DND-41 (cell line): Measurements from ENCODE around the gene ATAD3B.

ENCODE experiments used
- ATAC-seq: fragments of 200-7000 bp; cut with Tn5 transposase; 3 replicates; pipeline ENCODE4 v1.9.1; 2021; ENCODE audit warnings: low read depth; ENCODE audit not compliant: insufficient read depth
- DNase-seq: peaks from one replicate; pipeline ENCODE4 v3.0.0-alpha.2; 2020
- H2AFZ ChIP-seq: 2 replicates; pipeline ENCODE4 v1.6.0; 2012; ENCODE audit warnings: low read depth, low read length
- H3K27ac ChIP-seq: 2 replicates; pipeline ENCODE4 v1.5.1; 2012; ENCODE audit warnings: low read length, inconsistent platforms
- H3K27me3 ChIP-seq: fragments of 200-600 bp; sonication (generic); 2 replicates; pipeline ENCODE4 v1.6.0; 2012; ENCODE audit warnings: low read length, mild to moderate bottlenecking, inconsistent platforms; ENCODE audit not compliant: insufficient read depth, poor library complexity
- H3K36me3 ChIP-seq: 2 replicates; pipeline ENCODE4 v1.5.1; 2012; ENCODE audit warnings: low read length, inconsistent platforms; ENCODE audit not compliant: insufficient read depth
- H3K4me1 ChIP-seq: 2 replicates; pipeline ENCODE4 v1.5.1; 2012; ENCODE audit warnings: mild to moderate bottlenecking, low read length; ENCODE audit not compliant: insufficient read depth
- H3K4me2 ChIP-seq: 2 replicates; pipeline ENCODE4 v1.6.0; 2012; ENCODE audit warnings: mild to moderate bottlenecking, moderate library complexity, low read length, inconsistent platforms; ENCODE audit not compliant: insufficient read depth
- H3K4me3 ChIP-seq, 2 experiments: fragments of 200-600 bp in 1 of 2; shearing (Covaris generic) in 1 of 2; 2 replicates each; pipeline ENCODE4 v1.5.1; 2012 to 2016; ENCODE audit warnings: inconsistent platforms in 2 of 2, low read length in 2 of 2, mild to moderate bottlenecking in 2 of 2, low read depth in 1 of 2, moderate library complexity in 1 of 2
- H3K79me2 ChIP-seq: 2 replicates; pipeline ENCODE4 v1.6.0; 2012; ENCODE audit warnings: low read length, inconsistent platforms; ENCODE audit not compliant: insufficient read depth
- H3K9ac ChIP-seq: 2 replicates; pipeline ENCODE4 v1.6.0; 2012; ENCODE audit warnings: low read depth, mild to moderate bottlenecking, inconsistent platforms, low read length, moderate library complexity
- H3K9me3 ChIP-seq: 2 replicates; pipeline ENCODE4 v1.5.1; 2012; ENCODE audit warnings: low read length, moderate library complexity, mild to moderate bottlenecking, inconsistent platforms; ENCODE audit not compliant: insufficient read depth, severe bottlenecking
- H4K20me1 ChIP-seq: 2 replicates; pipeline ENCODE4 v1.6.0; 2012; ENCODE audit warnings: low read length; ENCODE audit not compliant: insufficient read depth
- CTCF ChIP-seq: IDR thresholded peaks from 2 replicates; pipeline ENCODE4 v1.5.1; 2012; ENCODE audit warnings: borderline replicate concordance, low read length, moderate library complexity, mild to moderate bottlenecking; ENCODE audit not compliant: poor library complexity, severe bottlenecking; ENCODE audit errors: extremely low read depth
- EZH2 ChIP-seq: IDR thresholded peaks from 3 replicates; pipeline ENCODE4 v1.6.1; 2012; ENCODE audit warnings: borderline replicate concordance, low read depth, mild to moderate bottlenecking, moderate library complexity, low read length, inconsistent platforms; ENCODE audit not compliant: severe bottlenecking

ATAD3B gene

GRCh38 chr1:1541956-1542765, 70.6 kb downstream of the ATAD3B start:
- H3K9me3 ChIP-seq = no peaks in the 10 kb centered on the region
- no peak overlapping the region for H3K4me3 ChIP-seq
- peaks cover 75% of the 10 kb centered on the region for H3K36me3 ChIP-seq
- H3K4me1 ChIP-seq = no peaks in the 10 kb centered on the region
- peaks cover 4% of the 10 kb centered on the region; the same call in 1 of the 2 replicates for H3K79me2 ChIP-seq
- no peak for ATAC-seq
- H3K27ac ChIP-seq = no peak overlapping the region
- no peak overlapping the region for H3K9ac ChIP-seq
- peaks cover 40% of the 10 kb centered on the region for H4K20me1 ChIP-seq
- no peaks in the 10 kb centered on the region for H3K27me3 ChIP-seq
- DNase-seq = no peak
- no peak overlapping the region for H2AFZ ChIP-seq
- no peak for TF ChIP-seq CTCF
- H3K4me2 ChIP-seq = no peak overlapping the region

- H3K27ac ChIP-seq = no peak overlapping the region
- ATAC-seq (no peak), DNase-seq (no peak)
- H4K20me1 ChIP-seq = peaks cover 40% of the 10 kb centered on the region
- H3K27me3 ChIP-seq = no peaks in the 10 kb centered on the region
- no peak overlapping the region for H3K4me3 ChIP-seq
- H3K4me2 ChIP-seq = no peak overlapping the region
- H3K9me3 ChIP-seq = no peaks in the 10 kb centered on the region
- no peak overlapping the region for H2AFZ ChIP-seq
- TF ChIP-seq CTCF (no peak), EZH2 (no peak)
- peaks cover 74% of the 10 kb centered on the region for H3K36me3 ChIP-seq
- H3K9ac ChIP-seq = no peak overlapping the region
- H3K4me1 ChIP-seq = no peaks in the 10 kb centered on the region
- H3K79me2 ChIP-seq = peaks cover 4% of the 10 kb centered on the region; the same call in 1 of the 2 replicates
Observed at GRCh38 chr1:1542766-1543705, 71.5 kb downstream of the ATAD3B start.

- no peak overlapping the region for H3K4me3 ChIP-seq
- TF ChIP-seq CTCF (no peak), EZH2 (no peak)
- H2AFZ ChIP-seq = no peak overlapping the region
- H3K9ac ChIP-seq = no peak overlapping the region
- H4K20me1 ChIP-seq = peaks cover 43% of the 10 kb centered on the region
- H3K36me3 ChIP-seq = peaks cover 74% of the 10 kb centered on the region
- H3K79me2 ChIP-seq = peaks cover 9% of the 10 kb centered on the region
- no peaks in the 10 kb centered on the region for H3K27me3 ChIP-seq
- H3K4me2 ChIP-seq = no peak overlapping the region
- no peak overlapping the region for H3K27ac ChIP-seq
- H3K4me1 ChIP-seq = no peaks in the 10 kb centered on the region
- no peaks in the 10 kb centered on the region for H3K9me3 ChIP-seq
- ATAC-seq (no peak), DNase-seq (no peak)
Observed at GRCh38 chr1:1543706-1544099, 72.1 kb downstream of the ATAD3B start.
